Ramos (cell line): ENCODE results near the gene PTPN20.
"Not testable (repeated sequence)": the region's sequence is repeated elsewhere in the genome, so short reads cannot be mapped to it uniquely, and the experiment has no call there.

Source experiments
- in situ Hi-C: fragments of 300-500 bp; cut with MboI; formaldehyde crosslinking; loops from one replicate; pipeline ENCODE4 v1.14.3; 2022; ENCODE audit warnings: low sequenced_read_pairs; ENCODE audit not compliant: unreplicated experiment

Gene PTPN20

DNA sequence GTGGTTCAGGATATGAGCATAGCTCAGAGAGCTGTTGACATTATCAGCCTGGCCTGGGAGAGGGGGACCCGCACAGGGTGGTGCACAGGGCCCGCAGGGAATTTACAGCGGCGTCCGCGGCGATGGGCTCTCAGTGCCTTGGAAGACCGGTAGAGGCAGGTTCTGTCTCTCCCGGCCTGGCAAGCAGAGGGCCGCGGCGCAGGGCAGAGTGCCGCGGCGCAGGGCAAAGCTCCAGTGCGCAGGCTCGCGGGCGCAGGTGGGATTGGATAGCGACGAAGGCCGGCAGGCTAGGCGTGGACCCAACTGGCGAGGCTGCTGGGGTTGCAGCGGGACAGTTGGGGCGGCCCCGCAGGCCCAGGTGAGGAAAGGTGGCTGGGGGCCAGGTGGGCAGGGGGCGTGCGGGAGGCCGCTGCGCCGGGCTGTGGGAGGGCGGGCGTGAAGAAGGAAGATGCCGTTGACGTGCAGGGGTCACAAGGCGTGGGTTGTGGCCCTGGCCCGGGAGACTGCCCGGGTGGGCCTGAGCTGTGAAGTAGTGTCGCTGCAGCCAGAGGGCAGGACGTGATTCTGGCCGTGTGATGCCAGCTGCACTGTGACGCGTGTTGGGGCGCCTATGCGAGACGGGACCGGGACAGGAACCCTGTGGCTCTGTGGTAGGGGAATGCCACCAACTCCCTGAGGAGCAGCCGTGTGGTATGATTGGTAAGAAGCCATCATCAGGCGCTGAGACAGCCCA is at the start of gene PTPN20:
PTPN20 (plus strand) TSS at position 285 of the 733 bp plus-strand sequence. CDS start 21,072 bp downstream, outside the sequence.
- in situ Hi-C loops = not testable (repeated sequence)

DNA sequence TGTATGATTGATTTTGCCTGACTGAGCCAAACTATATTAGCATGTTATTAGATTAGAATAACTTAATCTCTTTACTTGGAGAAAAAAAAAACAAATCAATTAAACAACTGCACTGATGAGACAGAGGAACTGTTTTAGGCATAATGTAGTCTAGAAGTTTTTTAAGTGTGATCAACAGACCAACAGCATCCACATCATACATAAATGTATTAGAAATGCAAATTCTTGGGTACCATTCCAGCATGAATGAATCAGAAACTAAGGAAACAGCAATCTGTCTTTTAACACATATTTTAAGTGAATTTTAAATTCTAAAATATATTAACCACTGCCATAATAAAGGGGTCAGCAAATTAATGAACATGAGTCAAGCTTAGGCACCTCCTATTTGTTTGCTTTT is 41.5 kb upstream of the PTPN20 start:
- in situ Hi-C loops = not testable (repeated sequence)

DNA sequence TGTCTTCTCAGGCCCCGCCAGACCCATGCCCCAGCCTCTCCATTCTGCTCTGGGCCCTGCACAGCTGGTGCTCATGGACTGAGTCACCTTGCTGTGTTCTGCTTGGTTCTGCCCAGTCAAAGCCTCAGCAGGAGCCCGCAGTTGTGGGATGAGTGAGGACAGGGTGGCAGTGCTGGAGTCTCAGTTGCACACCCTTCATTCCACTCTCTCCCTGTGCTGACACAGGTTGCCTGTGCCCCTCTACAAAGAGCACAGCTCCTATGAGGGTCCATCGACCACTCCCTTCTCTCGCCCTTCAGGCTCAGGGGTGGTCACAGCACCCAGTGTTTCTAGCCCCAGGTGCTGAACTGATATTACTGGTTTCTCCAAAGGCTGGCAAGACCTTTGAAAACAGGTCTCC is 39.6 kb upstream of the PTPN20 start:
- in situ Hi-C loops = not testable (repeated sequence)

- in situ Hi-C loops = not testable (repeated sequence)
Observed at GRCh38 chr10:46875304-46875703, 35.9 kb upstream of the PTPN20 start.

DNA sequence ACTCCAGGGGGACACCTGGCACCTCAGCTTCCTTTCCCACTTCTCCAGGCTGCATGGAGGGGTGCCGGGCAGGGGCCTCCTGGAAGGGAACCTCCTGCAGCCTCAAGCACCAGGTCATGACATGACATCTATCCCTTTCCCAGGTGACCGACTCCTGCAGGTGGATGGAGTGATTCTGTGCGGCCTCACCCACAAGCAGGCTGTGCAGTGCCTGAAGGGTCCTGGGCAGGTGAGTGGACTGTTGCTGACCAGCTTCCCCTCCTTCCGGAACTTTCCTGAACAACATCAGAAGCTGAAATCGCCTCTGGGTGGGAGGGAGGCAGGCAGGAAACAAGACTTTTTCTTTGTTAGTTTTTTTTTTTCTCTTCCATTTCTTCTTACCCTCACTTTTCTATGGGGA is 34.5 kb upstream of the PTPN20 start:
- in situ Hi-C loops = not testable (repeated sequence)

DNA sequence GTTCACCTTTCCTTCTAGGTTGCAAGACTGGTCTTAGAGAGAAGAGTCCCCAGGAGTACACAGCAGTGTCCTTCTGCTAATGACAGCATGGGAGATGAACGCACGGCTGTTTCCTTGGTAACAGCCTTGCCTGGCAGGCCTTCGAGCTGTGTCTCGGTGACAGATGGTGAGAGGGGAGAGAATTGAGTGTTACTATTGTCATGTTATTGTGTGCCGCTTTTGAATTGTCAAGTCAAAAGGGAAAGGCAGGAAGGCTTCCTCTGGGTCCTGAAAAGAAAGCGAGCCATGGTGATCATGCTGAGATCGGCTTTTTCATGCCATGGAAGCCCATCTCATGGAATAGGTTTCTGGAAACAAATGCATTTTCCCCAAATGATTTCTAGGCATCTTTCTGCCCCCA is 32.5 kb upstream of the PTPN20 start:
- in situ Hi-C loops = not testable (repeated sequence)

- in situ Hi-C loops = not testable (repeated sequence)
Observed at GRCh38 chr10:46890813-46891611, 20.2 kb upstream of the PTPN20 start.

GRCh38 chr10:46896762-46897692 is 14.2 kb upstream of the PTPN20 start:
- in situ Hi-C loops = not testable (repeated sequence)

DNA sequence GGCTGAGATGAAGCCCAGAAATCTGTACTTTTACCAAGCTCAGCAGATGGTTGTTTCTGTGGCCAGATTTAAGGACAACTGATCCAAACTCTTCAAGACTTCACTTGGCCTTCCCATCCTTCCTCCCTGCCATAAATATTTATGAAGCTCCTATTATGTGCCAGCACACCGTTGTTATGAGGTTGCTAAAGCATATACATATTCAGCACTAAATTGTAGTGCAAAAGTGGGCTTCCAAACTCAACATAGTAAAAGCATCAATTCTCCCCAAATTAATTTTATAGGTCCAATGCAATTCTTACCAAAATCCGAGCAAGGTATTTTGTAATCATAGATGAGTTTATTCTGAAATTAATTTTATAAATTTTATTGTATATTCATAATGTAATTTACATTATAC is 10.0 kb upstream of the PTPN20 start:
- in situ Hi-C loops = not testable (repeated sequence)

DNA sequence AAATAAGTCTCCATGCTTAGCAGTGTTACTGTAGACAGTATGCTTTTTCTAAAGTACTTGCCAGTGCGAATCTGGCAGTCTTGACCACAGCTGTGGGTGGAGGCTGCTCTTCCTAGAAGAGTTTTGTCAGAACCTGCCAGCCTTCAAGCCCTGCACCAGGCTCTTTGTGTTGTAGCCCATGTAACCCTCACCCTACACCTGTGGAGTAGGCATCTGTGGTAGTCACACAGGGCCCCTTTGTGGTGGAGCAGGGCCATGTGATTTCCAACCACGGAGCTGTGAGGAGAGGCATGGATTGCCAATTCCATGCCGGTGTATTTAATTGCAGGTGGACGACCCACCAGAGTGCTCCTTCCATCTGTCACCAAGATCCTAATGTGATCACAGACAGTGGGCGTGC is 7.4 kb upstream of the PTPN20 start:
- in situ Hi-C loops = not testable (repeated sequence)

GRCh38 chr10:46906359-46906758 is 4.9 kb upstream of the PTPN20 start:
- in situ Hi-C loops = not testable (repeated sequence)

DNA sequence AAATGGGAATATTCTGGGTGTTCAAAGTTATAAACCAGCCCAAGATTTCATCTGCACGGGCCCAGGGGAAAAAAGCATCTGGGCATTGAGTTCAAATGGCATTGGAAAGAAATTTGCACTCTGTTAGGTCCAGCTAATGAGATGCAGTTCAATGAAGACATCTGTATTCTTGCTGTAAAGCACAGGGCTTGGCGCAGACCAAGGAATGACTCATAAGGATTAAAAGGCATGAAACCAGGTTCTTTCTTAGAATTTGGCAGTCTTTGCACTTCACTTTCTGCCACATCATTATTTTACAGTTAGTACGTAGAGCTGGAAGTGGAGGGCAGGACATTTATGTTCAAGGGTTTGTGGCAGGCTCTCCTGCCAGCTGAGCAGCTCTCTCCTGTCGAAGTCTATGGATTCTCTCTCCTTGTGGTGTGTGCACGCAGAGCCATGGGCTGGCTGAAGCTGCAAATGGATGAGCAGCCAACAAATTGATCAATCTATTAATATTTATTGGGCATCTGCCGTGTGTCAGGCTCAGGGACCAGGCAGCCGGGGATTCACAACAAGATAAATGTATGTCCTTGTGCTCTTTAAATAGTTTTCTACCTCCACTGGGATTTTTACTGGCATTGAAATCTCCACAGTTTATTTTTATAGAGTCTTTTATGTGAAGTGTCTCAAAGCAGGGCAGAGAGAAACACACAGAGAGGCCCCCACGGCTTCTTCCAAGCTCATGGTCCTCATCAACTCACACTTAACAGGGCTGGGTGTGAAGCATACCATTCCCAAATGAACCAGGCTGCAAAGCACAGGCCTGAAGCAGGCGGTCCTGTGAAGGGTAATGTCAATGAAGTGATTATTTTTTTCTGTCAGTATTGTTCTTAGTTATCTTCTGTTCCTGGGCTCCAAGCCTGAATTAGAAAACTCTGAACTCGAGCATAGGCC is 3.8 kb upstream of the PTPN20 start:
- in situ Hi-C loops = not testable (repeated sequence)

DNA sequence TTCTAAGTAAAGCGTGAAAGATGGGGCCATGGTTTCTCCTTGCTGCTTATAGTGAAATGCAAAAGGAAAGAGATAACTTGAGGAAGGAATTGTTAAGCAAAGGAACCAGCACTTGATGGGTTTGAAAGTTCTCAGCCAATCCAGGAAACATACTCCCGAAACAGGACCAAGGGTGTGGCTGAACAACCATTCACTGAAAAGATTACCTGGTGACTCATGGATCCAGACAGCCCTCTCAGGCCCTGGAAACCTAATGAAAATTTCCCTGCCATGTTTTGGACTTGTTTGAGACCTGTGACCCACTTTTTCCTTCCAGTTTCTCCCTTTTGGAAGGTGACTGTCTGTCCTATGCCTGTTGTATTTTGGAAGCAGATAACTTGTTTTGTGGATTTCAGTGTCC is 11.3 kb downstream of the PTPN20 start:
- in situ Hi-C loops = not testable (repeated sequence)

- in situ Hi-C loops = not testable (repeated sequence)
Observed at GRCh38 chr10:46925156-46925555, 13.9 kb downstream of the PTPN20 start.

GRCh38 chr10:46925853-46926252 is 14.6 kb downstream of the PTPN20 start:
- in situ Hi-C loops = not testable (repeated sequence)

- in situ Hi-C loops = not testable (repeated sequence)
Observed at GRCh38 chr10:46928810-46929209, 17.6 kb downstream of the PTPN20 start.

DNA sequence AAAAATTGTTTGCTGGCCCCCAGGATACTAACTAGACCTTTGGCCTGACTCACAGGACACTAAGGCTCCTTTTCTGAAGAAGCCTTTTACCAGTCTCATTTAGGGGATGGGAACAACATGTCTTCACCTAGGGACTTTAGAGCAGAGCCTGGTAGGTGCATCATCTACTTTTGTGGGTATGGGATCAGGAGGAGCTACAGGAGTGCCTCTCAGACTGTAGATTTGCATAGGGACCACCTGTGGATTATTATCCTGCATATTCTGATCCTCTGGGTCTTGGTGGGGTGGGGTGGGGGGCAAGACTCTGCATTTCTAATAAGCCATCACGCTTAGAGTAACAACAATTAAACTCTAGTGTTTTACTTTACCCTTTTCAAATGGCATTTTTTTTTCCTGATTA is 21.2 kb downstream of the PTPN20 start:
- in situ Hi-C loops = not testable (repeated sequence)

GRCh38 chr10:46941091-46941490 is 29.9 kb downstream of the PTPN20 start:
- in situ Hi-C loops = not testable (repeated sequence)
